ENCODE measurements around the gene UBR1. TPM values are rescaled to one million over a fixed set of nuclear protein-coding genes. Genes with fewer than 3 reads are reported as not detected.
A peak's percentile ranks its signal among the peaks of the same experiment; 100 is the strongest.

The UBR1 gene
- total RNA-seq, 1 experiment from 2014 or later, result 22.2 TPM

- peaks cover 4% of the 10 kb centered on the region for H3K23me2 ChIP-seq (ENCODE audit: insufficient read length, low read depth, low read length, poor library complexity, severe bottlenecking)
- peak within 1 kb of the TSS; percentile 93 to 95 for H3K4me3 Mint-ChIP-seq
- H3T11ph ChIP-seq (ENCODE audit: low read length), result no peak within 1 kb of the TSS
- H3K27ac Mint-ChIP-seq, result peak within 1 kb of the TSS in 2 of 3 experiments; percentile 72 to 90; a peak in 6 of 7 replicates
- peak; percentile 99 for DNase-seq
- H2BK20ac ChIP-seq (ENCODE audit: low read depth, low read length, poor library complexity, severe bottlenecking), result no peak within 1 kb of the TSS
- peaks cover 14 to 19% of the 10 kb centered on the region in 2 experiments for H3K4me1 Mint-ChIP-seq
- H2AFZ ChIP-seq (ENCODE audit: low read length), result no peak within 1 kb of the TSS
- H4K91ac ChIP-seq (ENCODE audit: insufficient read length, low read depth, low read length), result no peak within 1 kb of the TSS
- peak within 1 kb of the TSS; percentile 57 for H3K9ac ChIP-seq (ENCODE audit: extremely low read depth, insufficient read length, low read length)
- WGBS (ENCODE audit: extremely low coverage, insufficient read length, low lambda C conversion rate), result no CpG with 5 or more reads among the region's 72 CpGs
- no peak for TF ChIP-seq CTCF (conservative IDR thresholded peaks at IDR 0.05)
- H3K4me1 ChIP-seq (ENCODE audit: insufficient read depth, low read length), result no peaks in the 10 kb centered on the region
- H3K27me3 ChIP-seq (ENCODE audit: insufficient read depth, low read length), result no peaks in the 10 kb centered on the region
- no peak within 1 kb of the TSS for H4K5ac ChIP-seq (ENCODE audit: insufficient read length, low read depth, low read length)
- H3K79me1 ChIP-seq (ENCODE audit: insufficient read depth, low read depth, low read length, poor library complexity, severe bottlenecking), result no peaks in the 10 kb centered on the region
- no peak within 1 kb of the TSS for H3K27ac ChIP-seq (ENCODE audit: insufficient read length, low read depth, low read length)
- no peak within 1 kb of the TSS for H2BK120ac ChIP-seq (ENCODE audit: low read depth, low read length, poor library complexity, severe bottlenecking)
- H2BK12ac ChIP-seq (ENCODE audit: insufficient read length, low read depth, low read length), result no peak within 1 kb of the TSS
- no peaks in the 10 kb centered on the region for H4K20me1 ChIP-seq (ENCODE audit: control insufficient read depth, insufficient read depth, insufficient read length)
- no peaks in the 10 kb centered on the region for H3K9me3 ChIP-seq (ENCODE audit: control insufficient read depth, low read depth, low read length)
- peak within 1 kb of the TSS; percentile 86 for H3K4me2 ChIP-seq (ENCODE audit: insufficient read depth, insufficient read length, low read length)
- H2AK5ac ChIP-seq (ENCODE audit: insufficient read length, low read length), result no peak within 1 kb of the TSS
- no peaks in the 10 kb centered on the region for H3K36me3 Mint-ChIP-seq (ENCODE audit: insufficient read depth in 1 of 3, low read depth in 3 of 3)
- no peaks in the 10 kb centered on the region for H3K9me3 Mint-ChIP-seq
- H3K4ac ChIP-seq (ENCODE audit: low read depth, low read length), result no peak within 1 kb of the TSS
- H3K23ac ChIP-seq (ENCODE audit: insufficient read length, low read depth, low read length), result no peak within 1 kb of the TSS
- no peak within 1 kb of the TSS for H2BK5ac ChIP-seq (ENCODE audit: insufficient read length, low read length)
- no peak within 1 kb of the TSS for H2BK15ac ChIP-seq (ENCODE audit: low read depth, low read length)
- no peaks in the 10 kb centered on the region for H3K79me2 ChIP-seq (ENCODE audit: insufficient read depth, low read length)
- H4K8ac ChIP-seq (replicated peaks; ENCODE audit: insufficient read length, low read depth, low read length), result no peak within 1 kb of the TSS
- H3K56ac ChIP-seq (ENCODE audit: insufficient read length, low read depth, low read length), result no peak within 1 kb of the TSS
- no peak within 1 kb of the TSS for H3K14ac ChIP-seq (ENCODE audit: insufficient read depth, low read length)
- peaks cover 12% of the 10 kb centered on the region for H3K27me3 Mint-ChIP-seq (ENCODE audit: low read depth)
- no peak within 1 kb of the TSS for H3K18ac ChIP-seq (ENCODE audit: insufficient read length, low read depth, low read length)
Measured at GRCh38 chr15:42920519-42921341, 185.1 kb downstream of the UBR1 start, which contains the start of gene TTBK2. Gene TTBK2, minus strand, starts transcription at chr15:42920778. Its CDS starts 42,161 bp downstream, at chr15:42878617.
